Fibroblast of the aortic adventitia (primary cell): ENCODE data around the gene SELL. TPM values are rescaled to one million over a fixed set of nuclear protein-coding genes. Genes with fewer than 3 reads are reported as not detected.
A peak's percentile ranks its signal among the peaks of the same experiment; 100 is the strongest.

Source experiments
- DNase-seq: peaks from one replicate; pipeline ENCODE4 v3.0.0-alpha.2; 2010; ENCODE audit warnings: low read depth
- H3K4me3 ChIP-seq: 2 replicates; pipeline ENCODE4 v1.5.1; 2011; ENCODE audit warnings: low read depth, mild to moderate bottlenecking, control low read depth, low read length, moderate library complexity
- CTCF ChIP-seq: IDR thresholded peaks from 2 replicates; pipeline ENCODE4 v1.5.1; 2011; ENCODE audit warnings: mild to moderate bottlenecking, low read length, control low read depth, inconsistent platforms; ENCODE audit not compliant: insufficient read depth
- total RNA-seq: library from RNA; depleted of rRNA; stranded (reverse); fragments of >200 nt; gene quantifications from 2 replicates; pipeline ENCODE4 v1.2.3, GENCODE V29; 2012; ENCODE audit warnings: low replicate concordance

SELL gene
- total RNA-seq, 1 donor = 0.27 TPM

DNA sequence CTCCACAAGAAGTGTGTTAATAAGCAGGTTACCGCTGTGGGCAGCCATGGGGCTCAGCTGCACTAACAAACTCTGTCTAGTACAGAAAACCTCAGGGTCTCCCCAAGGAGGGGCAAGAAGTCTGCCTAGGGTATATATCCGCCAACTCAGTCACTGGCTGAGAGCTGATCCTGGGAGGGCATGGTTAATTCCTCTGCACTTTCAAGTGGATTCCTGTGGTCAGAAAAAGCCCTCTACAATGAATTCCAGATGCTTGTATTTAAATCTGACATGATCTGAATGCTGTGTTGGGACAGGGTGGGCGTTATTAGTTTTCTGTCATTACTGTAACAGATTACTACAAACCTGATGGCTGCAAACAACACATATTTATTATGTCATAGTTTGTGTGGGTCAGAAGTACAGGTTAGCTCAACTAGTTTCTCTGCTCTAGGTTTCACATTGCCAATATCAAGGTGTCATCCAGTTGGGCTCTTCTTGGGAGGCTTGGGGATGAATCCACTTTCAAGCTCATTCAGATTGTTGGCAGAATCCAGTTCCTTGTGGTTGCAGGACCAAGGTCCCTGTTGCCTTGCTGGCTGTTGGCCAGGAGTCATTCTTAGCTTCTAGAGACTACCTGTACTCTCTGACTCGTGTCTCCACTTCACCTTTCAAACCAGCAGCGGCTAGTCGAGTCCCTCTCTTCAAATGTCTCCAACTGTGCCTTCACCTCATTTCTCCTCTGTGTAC is 30.4 kb upstream of the SELL start:
- TF ChIP-seq CTCF = no peak
- DNase-seq = peak; percentile 75
- H3K4me3 ChIP-seq = no peak overlapping the region

GRCh38 chr1:169739980-169740379 is 28.6 kb upstream of the SELL start:
- TF ChIP-seq CTCF = no peak
- DNase-seq = peak; percentile 64
- peak overlapping the region; percentile 22 for H3K4me3 ChIP-seq

GRCh38 chr1:169733924-169734323 is 22.5 kb upstream of the SELL start, which contains the start of gene SELE:
Gene SELE (minus strand): TSS chr1:169734079. CDS start chr1:169733612, 467 bp downstream.
- TF ChIP-seq CTCF = no peak
- H3K4me3 ChIP-seq = no peak within 1 kb of the TSS
- DNase-seq = no peak

GRCh38 chr1:169731446-169731845 is 20.0 kb upstream of the SELL start:
- DNase-seq = no peak

GRCh38 chr1:169729991-169730390 is 18.6 kb upstream of the SELL start:
- DNase-seq = no peak
- no peak for TF ChIP-seq CTCF
- H3K4me3 ChIP-seq = no peak overlapping the region

More at GRCh38 chr1:169731446-169731845, 20.0 kb upstream of the SELL start:
- no peak overlapping the region for H3K4me3 ChIP-seq
- no peak for TF ChIP-seq CTCF

DNA sequence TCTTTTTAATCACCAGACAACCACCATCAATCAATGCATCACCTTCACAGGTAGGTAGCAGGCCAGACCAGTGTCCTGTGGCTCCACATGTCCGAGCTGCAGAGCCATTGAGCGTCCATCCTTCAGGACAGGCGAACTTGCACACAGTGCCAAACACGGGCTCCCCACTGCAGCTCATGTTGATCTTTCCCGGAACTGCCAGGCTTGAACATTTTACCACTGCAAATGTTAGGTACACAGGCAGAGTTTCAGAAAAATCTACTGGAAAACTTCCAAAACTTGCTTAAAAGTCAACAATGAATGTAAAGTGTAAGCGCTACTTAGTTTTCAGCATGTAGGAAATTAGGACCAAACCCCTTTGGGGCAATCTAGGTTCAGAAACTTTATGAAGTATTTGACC is 15.9 kb upstream of the SELL start:
- no peak for TF ChIP-seq CTCF
- DNase-seq = no peak
- H3K4me3 ChIP-seq = no peak overlapping the region

DNA sequence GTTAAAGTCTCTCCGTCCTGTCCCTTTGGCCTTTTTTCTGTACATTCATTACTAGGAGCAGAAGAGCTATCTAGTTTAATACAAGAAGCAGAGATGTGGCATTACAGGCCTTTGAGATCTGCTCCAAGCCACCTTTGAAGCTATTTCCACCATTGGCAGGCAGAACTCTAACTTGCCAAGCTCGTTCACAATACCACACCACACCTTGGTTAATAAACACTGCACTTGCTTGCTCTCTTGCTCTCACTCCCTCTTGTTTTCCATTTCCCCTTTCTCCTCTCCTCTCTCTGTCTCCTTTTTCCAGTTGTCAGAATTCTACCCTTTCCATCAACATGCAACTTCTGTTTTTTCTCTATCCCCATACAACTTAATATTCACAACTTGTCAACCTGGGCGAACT is 15.4 kb upstream of the SELL start:
- H3K4me3 ChIP-seq = no peak overlapping the region
- no peak for TF ChIP-seq CTCF
- no peak for DNase-seq
